Activated CD4-positive, CD25-positive, alpha-beta regulatory T cell treated with anti-CD3 and anti-CD28 coated beads, Interleukin-2, amount 50 U/mL, for 24 hours (primary cell): ENCODE data around the gene REEP6.
A peak's percentile ranks its signal among the peaks of the same experiment; 100 is the strongest.

Experiments used
- ATAC-seq, 2 donors: fragments of 150-1000 bp; cut with Tn5 transposase; one replicate each; pipeline ENCODE4 v1.10.0; 2021; ENCODE audit warnings: mild to moderate bottlenecking in 1 of 2, moderate library complexity in 1 of 2

Gene REEP6

GRCh38 chr19:1491114-1491848, at the start of gene REEP6:
Gene REEP6, plus strand, starts transcription at chr19:1491181. Its CDS starts 89 bp downstream, at chr19:1491270.
- no peak for ATAC-seq

GRCh38 chr19:1441677-1442438, 49.1 kb upstream of the REEP6 start:
- no peak for ATAC-seq

- ATAC-seq, result peak; percentile 81 to 88
Measured at GRCh38 chr19:1445185-1445931, 45.6 kb upstream of the REEP6 start.

GRCh38 chr19:1445932-1446712, 44.9 kb upstream of the REEP6 start:
- ATAC-seq, result no peak

- no peak for ATAC-seq
Measured at GRCh38 chr19:1446713-1447481, 44.1 kb upstream of the REEP6 start.

GRCh38 chr19:1447504-1447903, 43.5 kb upstream of the REEP6 start:
- ATAC-seq, result no peak

DNA sequence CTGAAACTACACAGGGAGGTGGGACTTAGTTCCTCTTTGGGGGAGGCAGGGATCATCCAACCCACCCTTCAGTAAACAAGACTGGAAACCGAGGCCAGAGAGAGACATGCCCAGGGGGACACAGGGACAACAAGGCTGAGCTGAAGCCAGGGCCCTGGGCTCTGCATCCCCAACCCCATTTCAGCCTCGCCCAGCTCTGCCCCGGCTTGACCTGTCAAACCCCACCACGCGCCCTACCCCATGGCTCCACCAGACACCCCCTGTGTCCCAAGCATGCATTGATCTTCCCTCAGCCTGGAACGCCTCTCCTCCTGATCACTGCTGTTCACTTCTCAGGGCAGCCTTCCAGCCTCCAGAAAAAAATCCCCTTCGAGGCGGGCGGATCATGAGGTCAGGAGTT, 43.0 kb upstream of the REEP6 start:
- ATAC-seq, result no peak

DNA sequence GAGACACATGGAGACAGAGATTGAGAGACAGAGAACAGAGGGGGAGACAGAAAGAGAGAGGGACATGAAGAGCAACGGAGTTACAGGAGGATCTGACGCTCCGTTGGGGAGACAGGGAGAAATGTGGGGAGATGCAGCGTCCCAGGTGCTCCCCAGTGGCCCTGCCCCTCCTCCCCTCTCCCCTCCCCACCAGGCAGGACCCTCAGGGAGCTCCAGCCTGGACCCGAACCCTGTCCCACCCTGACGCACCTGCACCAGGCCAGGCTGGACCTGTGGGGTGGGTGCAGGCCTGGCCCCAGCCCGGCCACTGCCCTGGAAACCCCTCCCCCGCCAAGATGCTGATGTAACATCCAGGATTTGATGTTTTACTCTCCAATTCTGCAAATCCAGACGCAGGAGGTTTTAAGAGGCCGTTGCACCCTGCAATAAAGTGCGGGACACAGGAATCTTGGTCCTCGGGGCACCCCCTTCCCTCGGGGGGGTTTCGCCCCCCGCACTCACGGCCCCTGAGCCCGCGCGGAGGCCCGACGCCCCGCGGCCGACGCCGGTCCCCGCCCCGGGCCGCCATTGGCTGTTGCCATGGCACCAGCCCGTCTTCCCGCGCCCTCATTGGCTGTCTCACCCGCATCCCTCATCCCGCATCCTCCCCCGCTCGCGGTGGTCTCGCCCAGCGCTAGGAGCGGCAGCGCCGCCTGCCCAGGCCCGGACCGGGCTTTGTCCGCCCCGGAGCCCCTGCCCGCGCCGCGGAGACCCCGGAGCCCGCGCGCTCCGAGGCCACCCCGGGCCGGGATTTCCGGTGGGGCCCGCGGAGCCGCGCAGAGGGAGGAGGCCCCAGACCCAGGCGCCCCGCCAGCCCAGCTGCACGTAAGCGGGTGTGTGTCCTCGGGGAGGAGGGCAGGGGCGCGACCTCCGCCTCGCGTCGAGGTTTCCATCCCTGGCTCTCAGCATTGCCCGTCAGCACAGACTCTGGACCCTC, 41.2 kb upstream of the REEP6 start, which contains the start of gene APC2:
Gene APC2, plus strand, starts transcription at position 655 of the 976 bp plus-strand sequence. CDS start 2,881 bp downstream, outside the sequence.
- ATAC-seq, result peak; percentile 22 to 30

- no peak for ATAC-seq
Measured at GRCh38 chr19:1450735-1451731, 39.9 kb upstream of the REEP6 start.

DNA sequence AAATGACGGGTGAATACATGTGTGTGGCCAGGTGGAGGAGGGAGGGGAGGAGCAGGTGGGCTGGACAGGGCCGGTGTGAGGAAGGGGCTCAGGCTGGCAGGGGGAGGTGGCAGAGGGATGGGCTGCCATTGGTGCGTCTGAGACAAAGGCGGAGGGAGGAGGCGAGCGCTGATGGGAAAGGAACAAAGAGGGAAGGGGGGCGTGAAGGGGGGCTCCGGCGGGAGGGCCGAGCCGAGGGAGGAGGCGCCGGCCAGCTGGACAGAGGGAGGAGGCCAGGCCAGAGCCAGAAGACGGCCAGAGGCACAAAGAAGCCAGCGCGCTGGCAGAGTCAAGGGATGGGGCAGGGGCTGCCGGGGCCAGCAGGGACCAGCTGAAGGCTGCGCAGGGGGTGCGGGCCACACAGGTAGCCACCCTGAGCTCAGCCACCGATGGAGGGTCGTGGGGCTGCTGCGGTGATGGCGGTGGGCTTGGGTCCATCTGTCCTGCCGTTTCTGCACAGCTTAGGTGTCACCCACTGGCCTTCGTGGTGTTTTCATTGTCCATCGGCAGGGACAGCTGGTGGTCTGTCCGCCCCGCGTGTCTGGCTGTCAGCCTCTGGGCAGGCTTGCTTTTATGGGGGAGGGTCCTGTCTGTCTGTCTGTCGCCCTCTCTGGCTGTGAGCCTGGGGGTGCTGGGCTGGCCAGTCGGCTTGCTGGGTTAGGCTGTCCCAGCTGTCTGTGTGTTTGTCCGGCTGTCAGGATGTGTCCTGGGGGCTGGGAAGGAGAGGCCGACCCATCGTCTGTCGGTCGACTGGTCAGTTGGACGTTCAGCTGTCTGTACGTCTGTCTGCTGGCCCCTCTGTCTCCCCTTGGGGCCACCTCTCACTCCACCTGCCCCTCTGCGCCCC, 38.8 kb upstream of the REEP6 start:
- ATAC-seq, result no peak

- no peak for ATAC-seq
Measured at GRCh38 chr19:1452802-1453524, 38.0 kb upstream of the REEP6 start.

DNA sequence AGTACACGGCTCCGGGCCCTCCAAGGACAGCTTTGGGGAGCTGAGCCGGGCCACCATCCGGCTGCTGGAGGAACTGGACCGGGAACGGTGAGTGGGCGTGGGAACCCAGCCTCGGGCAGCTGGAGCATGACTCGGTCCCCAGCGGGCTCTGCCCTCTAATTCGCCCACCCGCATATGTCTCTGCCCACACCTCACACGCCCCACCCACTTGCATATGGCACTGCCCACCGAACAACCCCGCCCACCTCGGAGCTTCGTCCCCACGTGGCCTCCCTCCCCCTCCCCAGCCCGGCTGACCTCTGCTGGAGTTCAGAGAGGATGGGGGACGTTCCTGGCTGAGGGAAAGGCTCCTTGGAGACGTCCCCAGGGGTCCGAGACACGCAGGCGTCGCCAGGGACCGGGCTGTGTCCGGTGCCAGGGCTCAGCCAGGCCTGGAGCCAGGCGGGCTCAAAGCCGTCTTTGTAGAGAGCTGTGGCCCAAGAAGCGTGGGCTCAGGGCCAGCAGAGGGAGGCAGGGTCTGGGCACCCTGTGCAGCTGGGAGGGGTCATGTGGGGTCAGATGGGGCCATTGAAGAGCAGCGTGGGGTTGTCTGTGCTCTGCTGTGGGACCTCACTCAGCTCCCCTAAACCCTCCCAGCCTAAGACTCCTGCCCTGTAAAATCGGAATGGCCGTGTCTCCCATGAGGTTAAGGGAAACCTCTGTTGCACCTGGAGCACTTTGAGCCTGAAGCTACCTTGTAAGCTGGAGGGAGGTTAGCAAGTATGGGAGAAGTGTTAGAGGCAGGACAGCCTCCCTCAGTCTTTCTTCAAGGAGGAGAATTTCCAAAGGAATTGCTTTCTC, 37.2 kb upstream of the REEP6 start:
- no peak for ATAC-seq

DNA sequence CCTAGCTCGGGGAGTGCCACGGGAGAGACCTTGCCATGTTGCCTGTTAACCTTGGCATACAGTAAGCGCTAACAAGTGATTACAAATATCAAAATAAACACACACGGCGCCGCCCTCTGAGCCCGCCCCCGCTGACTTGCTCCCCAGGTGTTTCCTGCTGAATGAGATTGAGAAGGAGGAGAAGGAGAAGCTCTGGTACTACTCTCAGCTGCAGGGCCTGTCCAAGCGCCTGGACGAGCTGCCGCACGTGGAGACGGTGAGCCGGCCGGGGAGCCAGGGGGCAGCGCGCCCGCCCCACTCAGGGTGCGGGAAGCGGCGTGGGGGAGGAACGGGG, 36.0 kb upstream of the REEP6 start:
- peak in 1 of 2 donors; percentile 9 for ATAC-seq

GRCh38 chr19:1455336-1456120, 35.5 kb upstream of the REEP6 start:
- peak; percentile 59 to 61 for ATAC-seq

DNA sequence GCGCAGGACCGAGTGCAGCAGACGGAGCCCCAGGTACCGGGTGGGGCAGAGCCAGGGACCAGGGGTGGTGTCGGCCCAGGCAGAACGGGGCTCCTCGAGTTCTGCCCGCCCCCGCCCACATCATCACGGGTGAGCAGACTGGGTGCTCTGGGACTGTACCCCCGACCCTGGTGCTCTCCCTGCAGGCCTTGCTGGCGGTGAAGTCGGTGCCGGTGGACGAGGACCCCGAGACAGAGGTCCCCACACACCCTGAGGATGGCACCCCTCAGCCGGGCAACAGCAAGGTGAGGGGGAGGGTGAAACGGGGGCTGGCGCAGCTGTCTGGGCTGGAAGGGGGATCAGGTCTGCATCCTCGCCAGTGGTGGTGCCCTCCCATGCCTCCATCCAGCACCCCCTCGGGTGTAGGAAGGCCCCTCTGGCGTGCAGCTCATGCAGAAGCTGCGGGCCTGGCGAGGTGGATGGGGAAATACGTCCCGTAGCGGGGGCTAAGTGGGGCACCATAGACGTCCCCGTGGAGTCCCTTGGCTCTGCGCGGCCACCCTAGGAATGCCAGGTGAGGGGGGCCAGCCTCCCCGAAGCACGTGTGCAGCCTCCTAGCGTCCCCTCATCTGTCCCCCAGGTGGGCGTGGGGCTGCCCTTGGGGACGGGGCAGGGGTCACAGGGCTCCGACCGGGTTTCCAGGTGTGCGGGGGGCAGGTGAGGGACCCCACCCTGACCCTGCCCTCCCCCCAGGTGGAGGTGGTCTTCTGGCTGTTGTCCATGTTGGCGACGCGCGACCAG, 34.7 kb upstream of the REEP6 start:
- peak in 1 of 2 donors; percentile 4 for ATAC-seq
